NCI-H82 (cell line): Measurements from ENCODE around the gene FAXDC2.

Experiments
- DNase-seq: peaks from one replicate; lab custom pipeline; 2025; lab: John Stamatoyannopoulos, UW

Gene FAXDC2

GRCh38 chr5:154794525-154795234, 55.7 kb downstream of the FAXDC2 start:
- DNase-seq: no peak

- no peak for DNase-seq
Observed at GRCh38 chr5:154793599-154794524, 56.5 kb downstream of the FAXDC2 start.

GRCh38 chr5:154791535-154791934, 58.9 kb downstream of the FAXDC2 start:
- no peak for DNase-seq

GRCh38 chr5:154788212-154788611, 62.2 kb downstream of the FAXDC2 start:
- DNase-seq: no peak

- DNase-seq: no peak
Observed at GRCh38 chr5:154786414-154786813, 64.0 kb downstream of the FAXDC2 start.

- no peak for DNase-seq
Observed at GRCh38 chr5:154784856-154785255, 65.5 kb downstream of the FAXDC2 start.

GRCh38 chr5:154783774-154784460, 66.5 kb downstream of the FAXDC2 start:
- no peak for DNase-seq

- no peak for DNase-seq
Observed at GRCh38 chr5:154782812-154783592, 67.4 kb downstream of the FAXDC2 start.

- DNase-seq: no peak
Observed at GRCh38 chr5:154782326-154782725, 68.1 kb downstream of the FAXDC2 start.

- DNase-seq: no peak
Observed at GRCh38 chr5:154780128-154780527, 70.3 kb downstream of the FAXDC2 start.

GRCh38 chr5:154779105-154779504, 71.3 kb downstream of the FAXDC2 start:
- no peak for DNase-seq

GRCh38 chr5:154778534-154778933, 71.9 kb downstream of the FAXDC2 start:
- DNase-seq: no peak

GRCh38 chr5:154776167-154776566, 74.2 kb downstream of the FAXDC2 start:
- peak; percentile 6 for DNase-seq

- no peak for DNase-seq
Observed at GRCh38 chr5:154773326-154773725, 77.1 kb downstream of the FAXDC2 start.

- DNase-seq: peak; percentile 37
Observed at GRCh38 chr5:154771383-154771901, 79.0 kb downstream of the FAXDC2 start.

- DNase-seq: no peak
Observed at GRCh38 chr5:154770111-154770510, 80.3 kb downstream of the FAXDC2 start.
